Activated CD8-positive, alpha-beta memory T cell treated with anti-CD3 and anti-CD28 coated beads for 24 hours (primary cell): ENCODE measurements around the gene SPTBN5.

Experiments used
- DNase-seq: peaks from one replicate; pipeline ENCODE4 v3.0.0-alpha.2; 2020

Gene SPTBN5

DNA sequence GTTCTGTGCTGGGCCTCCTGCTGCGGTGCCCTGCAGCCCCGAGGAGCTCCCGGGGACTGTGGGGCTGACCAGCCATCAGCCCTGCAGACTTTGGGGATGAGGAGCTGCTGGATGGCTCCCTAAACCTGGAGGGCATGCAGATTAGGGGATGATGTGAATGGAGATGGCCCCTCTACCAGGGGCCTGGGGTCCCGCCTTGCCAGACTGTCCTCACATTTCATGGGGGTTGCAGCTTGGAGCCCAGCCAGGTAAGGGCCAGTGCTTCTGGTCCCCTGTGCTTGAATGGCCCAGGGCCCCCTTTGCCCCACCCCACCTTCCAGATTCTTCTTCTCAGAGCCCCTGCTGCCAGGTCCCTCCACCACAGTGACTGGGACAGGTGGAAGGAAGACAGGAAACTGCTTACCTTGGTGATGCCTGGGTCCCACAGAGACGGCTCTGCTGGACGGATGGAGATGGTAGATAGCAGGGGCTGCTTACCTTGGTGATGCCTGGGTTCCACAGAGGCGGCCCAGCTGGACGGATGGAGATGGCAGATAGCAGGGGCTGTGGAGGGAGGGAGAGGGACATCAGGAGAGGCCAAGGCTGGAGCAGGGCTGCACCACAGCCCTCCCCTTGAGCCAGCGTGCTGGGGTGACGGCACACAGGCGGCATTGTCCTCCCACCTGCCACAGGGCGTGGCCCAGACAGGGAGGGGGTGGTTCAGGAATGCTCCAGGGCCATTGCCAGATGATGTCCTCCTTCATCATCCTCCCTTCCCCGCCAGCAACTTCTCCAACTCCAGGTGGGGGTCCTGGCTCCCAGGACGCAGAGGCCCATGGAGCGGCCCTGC lies at the start of gene SPTBN5:
Gene SPTBN5, minus strand, starts transcription at position 632 of the 829 bp plus-strand sequence. Its CDS starts 556 bp downstream, at position 76.
- no peak for DNase-seq

DNA sequence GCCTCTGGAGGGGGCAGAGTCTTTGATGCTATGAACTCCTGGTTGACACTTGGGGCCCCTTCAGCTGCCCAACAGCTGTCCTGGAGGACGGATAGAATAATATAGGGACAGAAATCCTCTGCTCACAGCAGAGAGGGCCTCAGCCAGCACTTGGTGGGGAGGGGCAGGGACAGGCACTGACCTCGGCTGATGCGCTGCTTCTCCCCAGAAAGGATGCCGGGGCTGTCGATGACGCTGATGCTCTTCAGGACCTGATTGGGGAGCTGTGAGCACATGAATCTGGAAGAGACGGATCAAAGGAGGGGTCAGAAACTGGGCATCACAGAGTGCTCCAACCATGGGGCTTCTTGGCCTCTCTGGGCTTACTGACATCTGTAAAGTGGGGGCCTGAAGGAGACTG lies 49.0 kb upstream of the SPTBN5 start:
- DNase-seq: no peak

DNA sequence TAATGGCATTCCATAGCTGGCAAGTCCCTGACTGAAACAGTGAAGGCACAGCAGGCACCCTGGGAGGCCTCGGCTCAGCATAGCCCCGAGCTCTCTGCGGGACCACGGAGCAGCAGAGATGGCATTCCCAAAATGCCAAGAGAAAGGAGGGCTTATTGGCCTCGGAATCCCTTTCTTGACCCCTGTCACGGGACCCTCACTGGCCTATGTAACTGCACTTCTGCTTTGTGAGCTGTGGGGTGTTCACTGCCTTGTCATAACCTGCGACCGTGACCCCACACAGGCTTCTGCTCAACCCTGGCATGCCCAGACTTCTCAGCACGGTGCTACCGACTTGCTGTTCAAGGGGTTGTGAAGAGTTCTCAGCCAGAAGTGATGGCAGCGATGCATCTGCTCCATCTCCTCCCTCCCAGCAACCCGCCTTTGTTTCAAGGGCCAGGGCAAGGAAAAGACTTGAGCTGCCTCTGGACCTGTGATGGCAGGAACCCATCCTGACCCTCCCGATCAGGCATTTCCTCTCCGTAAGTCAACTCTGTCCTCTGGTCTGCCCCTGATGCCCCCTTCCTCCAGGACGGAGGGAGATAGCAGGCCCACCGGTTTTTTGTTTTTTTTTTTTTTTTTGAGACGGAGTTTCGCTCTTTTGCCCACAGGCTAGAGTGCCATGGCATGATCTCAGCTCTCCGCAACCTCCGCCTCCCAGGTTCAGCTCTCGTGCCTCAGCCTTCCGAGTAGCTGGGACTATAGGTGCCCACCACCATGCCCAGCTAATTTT lies 48.0 kb upstream of the SPTBN5 start:
- no peak for DNase-seq

DNA sequence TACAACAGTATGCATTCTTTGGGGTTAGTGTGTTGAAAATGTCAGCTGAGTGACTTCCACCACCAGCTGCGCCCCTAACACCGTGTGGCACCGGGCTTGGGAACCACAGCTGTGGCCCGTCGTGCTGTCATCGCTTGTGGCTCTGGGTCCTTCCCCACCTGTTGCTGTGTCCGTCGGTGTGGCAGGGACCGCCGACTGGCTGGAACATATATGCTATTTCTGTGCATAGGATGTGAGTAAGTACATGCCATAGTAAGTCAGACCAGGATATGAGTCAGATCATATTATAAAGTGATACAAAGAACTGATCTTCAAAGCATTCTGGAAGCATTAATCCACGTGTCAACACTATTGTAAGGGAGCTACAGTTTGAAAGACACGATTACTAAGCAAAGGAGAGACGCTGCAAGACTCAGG lies 46.6 kb upstream of the SPTBN5 start:
- DNase-seq: peak; percentile 75

DNA sequence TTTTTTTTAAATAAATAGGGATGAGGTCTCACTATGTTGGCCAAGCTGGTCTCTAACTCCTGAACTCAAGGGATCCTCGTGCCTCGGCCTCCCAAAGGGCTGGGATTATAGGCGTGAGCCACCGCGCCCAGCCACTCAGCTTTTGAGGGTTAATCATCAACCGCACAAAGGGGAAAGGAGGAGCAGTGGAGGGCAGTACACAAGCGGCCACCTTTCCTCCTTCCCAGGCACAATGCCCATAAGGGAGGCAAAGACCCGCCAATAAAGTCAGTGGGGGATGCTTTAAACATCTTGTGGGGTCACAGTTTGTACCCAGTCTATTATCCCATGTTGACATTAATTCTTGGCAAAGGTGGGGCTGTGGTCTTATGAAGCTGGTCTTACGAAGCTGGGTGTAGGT lies 46.1 kb upstream of the SPTBN5 start:
- DNase-seq: no peak

DNA sequence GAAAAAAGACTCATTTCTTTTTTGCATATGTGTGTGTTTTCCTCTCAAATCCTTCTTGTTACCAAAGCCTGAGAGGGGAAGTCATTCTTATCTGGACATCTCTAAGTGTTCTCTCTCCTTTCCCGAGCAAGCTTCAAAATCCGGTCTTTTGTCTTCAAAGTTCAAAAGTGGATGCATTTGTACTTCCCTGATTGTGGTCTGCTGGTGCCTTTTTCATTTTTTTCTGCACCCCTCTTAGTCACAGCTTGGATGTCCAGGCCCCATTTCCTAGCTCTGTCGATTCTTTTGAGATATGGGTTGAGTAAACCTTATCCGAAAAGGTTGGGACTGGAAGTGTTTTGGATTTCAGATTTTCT lies 43.7 kb upstream of the SPTBN5 start:
- no peak for DNase-seq

DNA sequence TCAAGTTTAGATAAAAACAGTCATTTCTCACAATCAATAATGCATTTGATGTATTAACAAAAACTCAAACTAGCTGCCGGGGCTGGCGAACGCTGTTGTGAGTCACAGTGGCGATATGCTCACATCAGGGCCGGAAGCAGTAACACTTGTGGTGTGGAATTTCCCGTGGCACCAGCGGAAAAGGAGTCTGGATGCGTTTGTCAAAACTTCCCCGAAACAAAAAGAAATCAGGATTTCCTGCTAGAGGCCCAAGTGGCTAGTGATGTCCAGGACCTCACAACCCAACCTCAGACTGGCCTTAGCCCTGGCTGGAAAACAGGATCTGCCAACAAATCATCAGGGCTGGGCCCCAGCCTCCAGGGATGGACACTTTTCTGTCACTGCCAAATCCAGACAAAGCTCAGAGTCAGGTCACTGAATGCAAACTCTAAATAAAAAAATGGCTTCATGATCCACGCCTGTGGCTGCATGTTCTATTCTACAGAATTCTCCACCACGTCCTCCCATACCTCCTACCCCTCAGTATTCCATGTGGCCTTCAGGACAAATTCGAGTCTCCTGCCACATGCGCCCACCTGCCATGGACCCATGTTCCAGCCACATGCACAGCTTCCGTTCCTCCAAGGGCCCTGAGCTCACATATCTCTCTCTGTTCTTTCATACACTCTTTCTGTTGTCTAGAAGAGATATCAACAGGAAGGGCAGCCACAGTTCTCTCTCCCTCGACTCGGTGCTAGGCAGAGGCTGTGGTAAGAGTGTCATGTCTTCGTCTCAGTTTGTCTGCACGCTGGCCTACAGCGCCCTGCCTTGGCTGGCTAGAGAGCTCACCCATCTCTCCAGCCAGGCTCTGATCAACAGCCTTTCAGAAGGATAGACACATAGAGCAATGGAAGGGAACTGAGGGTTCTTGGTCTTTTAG lies 43.1 kb upstream of the SPTBN5 start:
- DNase-seq: peak; percentile 79

DNA sequence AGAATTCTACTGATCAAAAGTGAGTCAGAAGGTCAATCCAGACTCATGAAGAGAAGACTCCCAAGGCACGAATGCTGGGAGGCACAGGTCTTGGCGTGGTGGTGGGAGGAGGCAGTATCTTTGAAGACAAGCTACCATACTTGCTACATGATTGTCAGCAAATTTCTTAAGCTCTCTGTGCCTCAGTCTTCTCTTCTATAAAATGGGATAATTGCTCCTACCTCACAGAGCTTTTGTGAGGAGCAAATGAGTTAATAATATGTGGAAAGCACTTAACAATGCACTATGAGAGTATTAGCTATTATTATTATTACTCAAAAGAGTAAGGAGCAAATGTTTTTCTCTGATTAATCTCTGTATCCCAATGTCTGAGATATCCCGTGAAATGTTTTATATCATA lies 42.3 kb upstream of the SPTBN5 start:
- DNase-seq: no peak

DNA sequence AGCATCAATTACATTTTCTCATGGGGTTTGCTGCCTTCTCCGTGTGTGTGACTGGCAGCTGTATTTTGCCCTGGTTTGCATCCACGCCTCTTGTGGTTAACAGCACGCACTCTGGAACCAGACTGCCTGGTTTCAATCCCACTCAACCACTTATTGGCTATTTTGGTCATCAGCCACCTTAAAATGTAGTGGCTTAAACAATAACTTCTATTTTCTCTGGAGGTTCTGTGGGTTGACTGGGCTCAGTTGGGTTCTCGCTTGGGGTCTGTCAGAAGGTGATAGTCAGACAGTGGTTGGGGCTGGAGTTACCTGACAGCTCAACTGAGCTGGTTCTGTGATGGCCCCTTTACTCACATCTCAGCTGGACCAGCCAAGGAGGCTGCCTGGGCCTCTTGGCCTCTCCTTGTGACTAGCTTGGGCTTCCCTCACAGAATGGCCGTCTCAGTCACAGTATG lies 41.7 kb upstream of the SPTBN5 start:
- no peak for DNase-seq

DNA sequence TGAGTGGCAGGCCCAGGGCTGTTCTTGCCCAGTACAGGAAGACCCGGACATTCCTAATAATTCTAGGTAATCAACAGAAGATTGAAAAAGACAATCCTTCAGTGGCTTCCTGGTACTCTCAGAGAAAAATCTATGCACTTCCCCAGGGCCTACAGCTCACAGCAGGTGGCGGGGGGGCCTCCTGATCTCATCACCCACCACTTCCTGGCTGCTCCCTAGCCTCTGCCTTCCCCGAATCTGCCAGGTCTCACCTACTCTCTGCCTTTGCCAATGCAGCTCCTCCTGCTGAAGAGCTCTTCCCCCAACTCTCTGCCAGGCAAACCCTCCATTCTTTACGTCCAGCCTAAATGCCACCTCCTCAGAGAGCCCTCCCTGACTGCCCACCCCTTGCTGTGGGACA lies 41.0 kb upstream of the SPTBN5 start:
- DNase-seq: peak; percentile 84

DNA sequence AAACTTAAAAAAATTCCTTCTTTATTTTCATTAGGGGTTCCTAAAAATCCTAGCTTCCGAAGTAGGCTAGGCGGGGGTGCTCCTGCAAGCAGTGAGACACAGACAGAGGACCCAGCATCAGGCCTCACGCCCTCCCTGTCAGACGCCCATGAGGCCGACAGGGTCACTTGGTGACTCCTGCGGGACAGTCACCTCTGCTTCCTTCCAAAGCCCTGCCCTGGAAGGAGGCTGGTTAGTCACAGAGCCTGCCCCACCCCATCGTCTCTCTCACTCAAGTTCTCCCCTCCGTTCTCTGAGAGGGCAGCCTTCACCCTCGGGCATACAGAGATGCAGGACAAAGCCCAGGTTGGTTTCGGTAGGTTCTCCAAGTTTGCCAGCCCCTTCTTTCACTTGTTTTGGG lies 39.9 kb upstream of the SPTBN5 start:
- no peak for DNase-seq

DNA sequence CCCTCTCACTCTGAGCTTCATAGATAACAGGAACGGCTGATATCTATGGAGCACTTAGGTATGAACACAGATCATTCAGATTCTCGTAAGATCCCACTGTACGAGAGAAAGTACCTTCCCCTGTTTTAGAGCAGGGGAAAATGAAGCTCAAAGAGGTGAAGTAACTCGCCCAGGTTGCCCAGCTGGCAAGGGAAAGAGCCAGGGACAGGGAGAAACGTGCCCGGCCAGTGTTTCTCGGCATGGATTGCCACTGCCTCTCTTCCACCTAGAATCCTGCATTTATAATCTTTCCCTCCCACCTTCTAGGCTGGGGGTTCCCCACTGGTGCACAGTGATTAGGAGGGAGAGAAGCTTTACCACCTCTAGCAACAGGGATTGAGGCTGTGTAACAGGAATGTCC lies 39.5 kb upstream of the SPTBN5 start:
- DNase-seq: no peak

DNA sequence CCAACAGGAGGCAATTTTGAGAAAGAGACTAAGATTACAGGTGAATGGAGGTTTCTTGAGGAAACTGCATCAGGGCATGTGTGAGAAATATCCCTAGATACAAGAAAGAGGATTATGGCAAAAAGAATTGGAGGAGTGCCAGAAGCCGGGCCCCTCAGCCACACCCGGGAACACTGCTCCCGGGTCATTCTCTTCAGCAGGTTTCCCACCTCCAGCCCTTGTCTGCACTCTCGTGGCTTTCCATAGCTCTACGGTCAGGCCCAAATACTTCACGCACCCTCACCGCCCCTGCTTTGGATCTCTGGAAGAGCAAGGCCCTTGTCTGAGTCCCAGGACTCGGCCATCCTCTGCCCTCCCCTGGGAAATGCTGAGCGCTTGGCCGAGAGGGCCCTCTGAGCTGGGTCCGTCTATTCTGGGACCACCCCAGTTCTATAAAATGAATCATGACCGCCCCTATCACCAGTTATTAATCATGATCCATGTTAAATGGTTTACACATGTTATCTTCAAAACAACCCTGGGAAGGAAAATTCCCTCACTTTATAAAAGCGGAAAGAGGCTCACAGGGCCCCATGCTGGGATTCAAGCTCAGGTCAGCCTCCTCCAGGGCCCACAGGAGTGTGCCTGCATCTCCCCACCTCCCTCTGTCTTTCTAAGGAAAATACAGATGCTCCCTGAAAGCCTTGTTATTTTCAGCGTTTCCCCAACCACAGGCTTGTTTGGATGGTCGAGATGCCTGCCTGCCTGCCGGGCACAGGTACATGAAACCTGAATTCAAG lies 38.8 kb upstream of the SPTBN5 start:
- DNase-seq: no peak

DNA sequence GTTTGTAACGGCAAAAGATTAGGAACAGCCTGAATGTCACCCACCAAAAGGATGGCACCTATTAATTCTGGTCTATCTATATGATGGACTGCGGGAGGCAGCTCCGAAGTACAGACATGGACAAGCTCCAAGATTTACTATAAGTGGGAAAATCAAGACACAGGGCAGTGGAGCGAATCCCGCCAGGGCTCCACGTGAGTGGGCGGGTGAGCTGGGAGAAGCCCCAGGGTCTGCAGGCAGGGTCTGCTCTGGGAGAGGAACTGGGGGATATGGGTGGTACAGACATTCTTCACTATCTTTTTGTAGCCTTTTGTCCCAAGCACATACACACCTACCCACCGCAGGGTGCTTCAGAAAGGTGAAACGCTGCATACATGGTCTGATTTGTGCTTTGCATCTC lies 38.2 kb upstream of the SPTBN5 start:
- no peak for DNase-seq

DNA sequence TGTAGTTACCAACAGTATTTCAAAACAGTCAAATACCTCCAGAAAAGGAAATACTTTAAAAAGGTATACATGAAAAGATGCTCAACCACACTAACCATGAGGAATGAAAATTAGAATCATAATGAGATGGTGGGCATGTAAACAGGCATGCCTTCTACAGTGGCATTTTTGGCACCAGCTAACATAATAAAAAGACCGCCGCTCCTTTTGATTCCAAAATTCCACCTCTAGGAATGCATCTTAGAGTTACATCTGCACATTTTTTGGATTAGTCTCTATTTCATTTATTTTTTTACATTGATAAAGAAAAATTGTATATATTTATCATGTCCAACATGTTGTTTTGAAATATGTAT lies 37.0 kb upstream of the SPTBN5 start:
- no peak for DNase-seq

DNA sequence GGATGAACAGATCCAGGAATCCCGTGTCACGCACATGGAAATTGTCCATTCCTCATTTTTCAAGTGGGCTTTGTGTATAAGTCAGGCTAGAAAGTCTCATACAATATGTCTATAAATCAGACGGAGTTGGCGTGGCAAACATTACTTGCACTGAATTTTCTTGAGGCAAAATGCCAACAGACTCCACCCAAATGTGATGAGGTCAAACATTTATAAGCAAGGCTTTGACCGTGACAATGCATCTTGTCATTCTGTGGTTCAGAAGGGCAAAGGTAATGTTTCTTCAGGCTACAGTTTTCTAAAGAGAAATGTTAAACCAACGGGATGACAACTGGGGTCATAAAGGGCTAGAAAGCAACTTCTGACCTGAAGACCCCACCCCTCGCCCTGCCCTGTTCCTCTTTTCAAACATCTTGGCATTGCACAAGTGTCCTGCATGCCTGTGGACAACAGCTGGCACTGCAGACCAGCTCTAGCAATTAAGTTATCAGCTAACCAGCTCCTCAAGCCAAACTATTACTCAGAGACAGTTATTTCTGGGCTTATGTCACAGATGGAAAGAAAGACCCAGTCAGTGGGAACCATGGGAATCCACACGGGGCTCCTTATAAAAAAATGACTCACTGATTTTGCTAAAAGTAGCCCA lies 36.5 kb upstream of the SPTBN5 start:
- no peak for DNase-seq

DNA sequence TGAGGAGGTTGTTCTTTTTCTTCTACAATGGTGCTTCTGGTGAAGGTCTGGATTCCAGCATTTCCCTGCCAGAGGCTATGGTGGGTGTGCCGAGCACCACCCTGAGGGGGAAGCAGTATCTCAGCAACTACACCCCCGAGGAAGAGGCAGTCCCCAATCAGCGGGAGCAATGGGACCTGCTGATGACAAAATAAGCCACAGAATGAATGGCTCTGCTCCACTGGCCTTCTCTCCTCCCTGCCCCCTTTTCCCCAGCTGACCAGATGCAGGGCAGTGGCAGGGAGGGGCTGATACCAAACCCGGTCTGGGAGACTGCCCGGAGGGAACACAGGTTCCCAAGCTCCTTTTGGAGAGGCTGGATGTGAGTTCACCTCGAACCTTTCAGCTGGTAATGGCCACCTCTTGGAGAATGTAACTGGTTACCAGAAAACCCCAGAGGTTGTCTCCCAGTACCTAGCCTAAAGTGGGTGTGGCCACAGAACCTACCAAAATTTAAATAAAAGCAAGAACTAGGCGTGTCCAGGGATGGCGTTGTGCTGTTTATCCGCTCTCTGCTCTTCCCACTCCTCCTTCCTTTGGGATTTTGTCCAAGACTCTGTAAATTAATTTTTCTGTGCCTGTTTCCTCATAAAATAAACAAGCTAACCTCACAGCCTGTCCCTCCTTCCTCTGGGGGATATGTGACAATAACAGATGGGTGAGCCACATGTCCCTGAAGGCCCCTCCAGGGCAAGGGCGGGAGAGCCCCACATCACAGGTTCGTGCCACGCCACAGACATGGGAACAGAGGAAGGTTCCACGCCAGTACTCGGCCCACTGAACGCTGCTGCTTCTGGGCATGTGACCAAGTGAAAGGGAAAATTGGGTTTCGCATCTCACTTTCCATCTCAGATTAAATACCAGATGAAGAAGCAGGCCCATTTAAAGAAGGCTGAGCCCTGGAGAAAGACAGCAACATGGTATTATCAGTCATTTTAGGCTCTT lies 35.1 kb upstream of the SPTBN5 start:
- DNase-seq: peak; percentile 62

DNA sequence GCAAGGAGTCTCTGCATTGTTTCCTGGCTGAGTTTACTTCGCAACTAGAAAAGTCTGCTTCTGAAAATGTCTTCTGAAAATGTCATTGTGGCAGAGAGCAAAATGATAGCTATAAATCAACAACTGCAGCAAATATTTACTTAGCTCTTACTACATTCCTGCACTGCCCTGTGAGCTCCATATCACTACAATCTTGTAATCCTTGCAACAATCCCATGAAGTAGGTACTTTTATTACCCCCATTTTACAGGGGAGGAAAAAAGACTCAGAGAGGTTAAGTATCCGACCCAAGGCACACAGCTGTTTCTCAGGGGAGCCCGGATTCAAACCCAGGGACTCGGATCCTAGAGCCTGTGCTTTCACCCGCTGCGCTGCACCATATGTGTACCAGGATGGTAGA lies 34.2 kb upstream of the SPTBN5 start:
- no peak for DNase-seq

DNA sequence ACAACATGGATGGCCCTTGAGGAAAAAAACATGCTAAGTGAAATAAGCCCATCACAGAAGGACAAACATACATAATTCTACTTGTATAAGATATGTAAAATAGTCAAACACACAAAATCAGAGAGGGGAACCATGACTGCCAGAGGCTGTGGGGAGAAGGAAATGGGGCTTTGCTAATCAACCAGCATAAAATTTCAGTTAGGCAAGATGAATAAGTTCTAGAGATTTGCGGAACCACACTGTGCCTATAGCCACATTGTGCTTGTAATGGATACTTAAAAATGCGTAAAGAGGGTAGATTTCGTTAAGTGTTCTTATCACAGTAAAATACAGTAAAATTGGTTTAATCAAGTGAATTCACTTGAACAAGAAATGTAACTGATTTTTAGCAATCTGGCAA lies 33.7 kb upstream of the SPTBN5 start:
- DNase-seq: no peak

DNA sequence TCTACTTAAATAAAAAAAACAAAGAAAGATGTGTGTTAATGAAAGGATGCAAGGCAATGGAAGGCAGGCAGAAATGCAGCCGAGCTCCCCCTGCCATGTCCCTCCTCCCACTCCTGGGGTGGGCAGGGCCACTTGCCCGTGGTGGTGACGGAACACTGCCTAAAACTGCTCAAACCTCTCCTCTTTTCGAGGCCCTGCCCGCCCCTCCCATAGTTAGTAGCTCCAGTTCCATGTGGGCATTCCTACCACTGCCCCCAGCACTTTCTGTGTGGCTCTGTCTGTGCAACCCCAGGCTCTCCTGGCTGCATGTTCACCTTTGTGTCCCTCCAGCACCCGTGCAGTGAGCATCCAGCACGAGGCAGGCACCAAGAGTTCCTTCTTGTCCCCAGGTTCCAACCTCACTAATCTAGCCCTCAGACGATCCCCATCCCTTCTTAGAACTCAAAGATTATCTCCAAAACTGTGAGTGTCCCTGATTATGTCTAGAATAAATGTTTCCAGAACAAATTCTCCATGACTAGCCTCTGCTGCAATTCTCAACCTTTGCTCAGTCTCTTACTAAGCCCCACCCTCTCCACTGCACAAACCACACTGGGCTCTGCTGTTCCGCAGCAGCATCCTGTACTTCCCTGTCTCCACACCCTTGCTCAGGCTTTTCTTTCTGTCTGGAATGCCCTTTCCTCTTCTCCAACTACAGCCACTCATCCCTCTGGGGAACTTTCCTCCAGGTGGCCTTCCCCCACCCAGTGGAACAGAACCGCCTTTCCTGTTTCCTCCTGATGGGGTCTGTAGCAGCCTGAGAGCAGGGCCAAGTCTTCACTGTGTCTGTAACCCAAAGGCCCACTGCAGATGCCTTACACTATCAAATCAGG lies 32.6 kb upstream of the SPTBN5 start:
- DNase-seq: no peak
